ENCODE data around the gene KCNJ16. TPM values are rescaled to one million over a fixed set of nuclear protein-coding genes. Genes with fewer than 3 reads are reported as not detected.

The KCNJ16 gene
- total RNA-seq, 2 experiments from 2014 or later, result not detected

DNA sequence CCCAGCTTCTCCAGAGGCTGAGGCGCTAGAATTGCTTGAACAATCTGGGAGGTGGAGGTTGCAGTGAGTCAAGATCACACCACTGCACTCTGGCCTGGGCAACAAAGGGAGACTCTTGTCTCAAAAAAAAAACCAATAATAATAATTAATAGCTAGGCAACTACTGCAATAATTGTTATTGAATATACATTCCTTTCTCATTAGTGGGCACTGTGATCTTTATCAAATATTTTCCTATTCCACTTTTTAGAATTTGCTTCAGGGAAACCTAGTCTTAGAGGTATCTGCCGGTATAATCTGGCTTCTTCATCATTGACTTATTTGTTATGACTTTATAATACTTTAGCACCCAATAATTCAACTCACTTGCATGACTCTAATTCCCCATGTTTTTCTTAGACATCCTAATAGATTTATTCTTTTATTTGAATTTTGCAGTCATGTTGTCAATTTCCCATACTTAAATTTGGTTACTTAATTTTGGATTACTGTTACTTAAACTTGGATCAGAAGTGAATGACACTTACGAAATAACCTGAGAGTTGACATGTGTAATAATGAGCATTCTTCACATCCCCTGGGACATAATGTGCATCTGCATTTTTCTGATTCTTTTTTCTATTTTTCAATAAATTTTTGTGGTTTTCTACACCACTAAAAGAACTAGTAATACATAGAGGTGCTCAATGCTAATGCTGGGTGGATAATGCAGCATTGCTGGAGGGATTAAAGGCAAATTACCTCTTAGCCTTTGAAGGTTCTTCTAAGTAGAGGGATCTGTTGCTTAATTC is 25.0 kb upstream of the KCNJ16 start:
- no peaks in the 10 kb centered on the region for H3K36me3 Mint-ChIP-seq
- no peaks in the 10 kb centered on the region for H3K9me3 Mint-ChIP-seq
- CTCF ChIA-PET, result no interaction called here
- POLR2A ChIA-PET, result no interaction called here
- no peak overlapping the region for H3K4me3 Mint-ChIP-seq
- no peaks in the 10 kb centered on the region for H3K4me1 Mint-ChIP-seq (ENCODE audit: low read depth)
- peaks cover 5% of the 10 kb centered on the region for H3K27me3 Mint-ChIP-seq
- DNase-seq, result no peak
- H3K27ac Mint-ChIP-seq, result no peak overlapping the region
- intact Hi-C loops (cut with micrococcal nuclease), result no loop called here

DNA sequence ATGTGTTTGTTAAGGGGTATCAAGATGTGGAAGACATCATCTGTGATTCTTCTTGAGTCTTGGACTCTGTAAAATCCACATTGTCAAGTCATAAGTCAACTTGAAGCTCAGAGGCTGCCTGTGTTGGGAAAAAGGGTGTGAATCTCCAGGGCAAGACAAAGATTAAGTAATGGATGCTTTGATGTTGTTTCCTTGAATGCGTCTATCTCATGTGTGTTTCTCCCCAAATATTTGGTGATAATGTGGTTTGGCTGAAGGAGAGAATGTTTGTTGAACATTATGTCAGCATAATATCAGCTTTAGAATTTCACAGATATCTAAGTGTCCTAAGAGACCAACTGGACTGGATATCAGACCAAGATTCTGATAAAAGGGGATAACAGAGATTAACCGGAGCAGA is 24.1 kb upstream of the KCNJ16 start:
- intact Hi-C loops (cut with micrococcal nuclease), result no loop called here
- H3K9me3 Mint-ChIP-seq, result no peaks in the 10 kb centered on the region
- ChIA-PET CTCF (no interaction called here), POLR2A (no interaction called here)
- H3K27me3 Mint-ChIP-seq, result peaks cover 5% of the 10 kb centered on the region
- H3K36me3 Mint-ChIP-seq, result no peaks in the 10 kb centered on the region
- no peak overlapping the region for H3K27ac Mint-ChIP-seq
- H3K4me3 Mint-ChIP-seq, result no peak overlapping the region
- no peaks in the 10 kb centered on the region for H3K4me1 Mint-ChIP-seq (ENCODE audit: low read depth)
- no peak for DNase-seq

DNA sequence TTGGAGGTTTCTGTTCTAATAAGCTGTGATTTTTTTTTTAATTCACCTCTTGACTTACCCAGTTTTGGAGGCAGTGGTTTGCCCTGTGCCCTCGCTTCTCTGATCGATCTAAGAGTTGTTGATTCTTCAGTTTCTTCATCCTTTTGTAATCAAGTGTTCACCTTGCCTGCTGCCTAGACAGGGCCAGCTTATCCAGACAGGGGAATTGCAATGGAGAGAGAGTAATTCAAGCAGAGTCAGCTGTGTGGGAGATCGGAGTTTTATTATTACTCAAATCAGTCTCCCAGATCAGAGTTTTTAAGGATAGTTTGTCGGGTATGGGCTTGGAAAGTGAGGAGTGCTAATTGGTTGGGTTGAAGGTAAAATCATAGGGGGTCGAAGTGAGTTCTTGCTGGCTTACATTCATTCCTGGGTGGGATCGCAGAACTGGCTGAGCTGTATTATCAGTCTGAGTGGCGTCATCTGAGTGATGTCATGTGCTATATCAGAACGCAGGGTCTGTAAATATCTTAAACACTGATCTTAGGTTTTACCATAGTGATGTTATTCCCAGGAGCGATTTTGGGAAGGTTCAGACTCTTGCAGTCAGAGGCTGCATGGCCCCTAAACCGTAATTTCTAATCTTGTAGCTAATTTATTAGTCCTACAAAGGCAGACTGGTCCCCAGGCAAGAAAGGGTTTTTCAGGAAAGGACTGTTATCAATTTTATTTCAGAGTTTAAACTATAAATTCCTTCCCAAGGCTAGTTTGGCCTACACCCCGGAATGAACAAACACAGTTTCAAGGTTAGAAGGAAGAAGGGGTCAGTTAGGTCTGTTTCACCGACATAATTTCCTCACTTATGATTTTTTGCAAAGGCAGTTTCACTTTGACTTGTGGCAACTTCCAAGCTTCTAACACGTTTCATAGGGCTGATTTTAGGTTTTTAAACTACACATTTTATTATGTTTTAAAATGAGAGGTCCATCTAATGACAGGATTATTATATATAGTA is 21.5 kb upstream of the KCNJ16 start:
- CTCF ChIA-PET, result no interaction called here

DNA sequence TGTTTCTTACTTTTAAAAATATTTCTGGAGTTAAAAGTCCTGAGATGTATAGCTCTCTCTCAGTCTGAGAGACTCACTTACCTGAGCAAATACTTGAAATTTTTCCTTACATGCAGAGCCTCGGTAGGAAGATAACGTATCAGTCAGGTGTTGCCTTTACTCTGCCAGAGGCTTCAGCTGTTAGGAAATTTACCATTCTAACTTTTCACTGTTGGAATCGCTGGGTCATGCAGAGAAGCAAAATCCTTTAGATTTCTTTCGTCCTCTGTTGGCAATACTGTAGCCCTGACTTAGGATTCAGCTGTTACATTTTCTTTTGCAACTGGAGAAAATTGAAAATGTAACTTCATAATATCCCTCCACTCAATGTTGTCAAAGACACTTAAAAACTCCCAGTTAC is 20.0 kb upstream of the KCNJ16 start:
- Mint-ChIP-seq H3K36me3 (no peaks in the 10 kb centered on the region), H3K9me3 (no peaks in the 10 kb centered on the region), H3K4me1 (ENCODE audit: low read depth) (no peaks in the 10 kb centered on the region), H3K27ac (no peak overlapping the region), H3K27me3 (peaks cover 5% of the 10 kb centered on the region), H3K4me3 (no peak overlapping the region)
- intact Hi-C loops (cut with micrococcal nuclease), result no loop called here
- ChIA-PET POLR2A (no interaction called here), CTCF (no interaction called here)
- DNase-seq, result no peak

More for the DNA sequence above, 21.5 kb upstream of the KCNJ16 start:
- intact Hi-C loops (cut with micrococcal nuclease), result no loop called here
- Mint-ChIP-seq H3K27ac (no peak overlapping the region), H3K9me3 (no peaks in the 10 kb centered on the region), H3K4me3 (no peak overlapping the region), H3K36me3 (no peaks in the 10 kb centered on the region), H3K4me1 (ENCODE audit: low read depth) (no peaks in the 10 kb centered on the region), H3K27me3 (peaks cover 5% of the 10 kb centered on the region)
- POLR2A ChIA-PET, result no interaction called here
- DNase-seq, result no peak

DNA sequence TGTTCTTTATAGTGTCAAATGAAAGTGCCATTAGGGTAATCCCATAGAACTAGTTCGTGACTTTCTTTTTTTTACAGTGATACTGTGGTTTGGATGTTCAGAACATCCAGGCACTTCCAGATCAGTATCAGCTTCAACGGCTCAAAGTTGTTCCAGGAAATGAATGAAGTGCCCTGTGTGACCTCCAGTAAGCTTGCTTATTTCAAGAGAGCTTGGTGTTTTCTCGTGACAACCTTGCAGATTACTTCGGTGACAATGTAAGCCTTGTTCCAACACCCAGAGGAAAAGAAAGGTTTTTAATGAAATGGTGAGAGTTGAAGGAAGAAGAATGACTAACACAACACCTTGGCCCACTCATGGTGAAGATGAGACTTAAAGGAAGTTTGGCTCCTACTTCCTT is 16.0 kb upstream of the KCNJ16 start:
- POLR2A ChIA-PET, result no interaction called here

DNA sequence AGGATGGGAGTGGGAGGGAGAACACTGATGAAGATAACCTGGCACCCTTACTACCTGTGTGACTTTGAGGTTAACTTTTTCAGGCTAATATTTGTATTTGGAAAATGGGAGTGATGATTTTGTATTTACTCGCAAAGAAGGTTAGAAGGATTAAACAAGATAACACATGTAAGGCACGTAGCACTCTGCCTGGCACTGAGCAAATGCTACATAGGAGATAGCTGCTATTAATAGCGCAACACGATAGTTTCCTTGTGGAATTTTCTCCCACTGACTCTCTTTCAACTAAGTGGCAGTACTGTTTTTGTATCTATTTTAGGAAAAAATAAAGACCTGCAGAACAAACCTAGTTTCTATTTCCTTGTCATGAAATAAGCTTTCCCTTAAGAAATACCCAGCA is 15.4 kb upstream of the KCNJ16 start:
- H3K4me3 Mint-ChIP-seq, result no peak overlapping the region
- POLR2A ChIA-PET, result no interaction called here
- no peak overlapping the region for H3K27ac Mint-ChIP-seq
- no peaks in the 10 kb centered on the region for H3K9me3 Mint-ChIP-seq
- DNase-seq, result no peak
- no peaks in the 10 kb centered on the region for H3K27me3 Mint-ChIP-seq
- intact Hi-C loops (cut with micrococcal nuclease), result no loop called here
- no peaks in the 10 kb centered on the region for H3K4me1 Mint-ChIP-seq (ENCODE audit: low read depth)
- no peaks in the 10 kb centered on the region for H3K36me3 Mint-ChIP-seq
- CTCF ChIA-PET, result no interaction called here

More for the DNA sequence above, 16.0 kb upstream of the KCNJ16 start:
- H3K4me3 Mint-ChIP-seq, result no peak overlapping the region
- H3K27me3 Mint-ChIP-seq, result no peaks in the 10 kb centered on the region
- H3K36me3 Mint-ChIP-seq, result no peaks in the 10 kb centered on the region
- H3K27ac Mint-ChIP-seq, result no peak overlapping the region
- H3K9me3 Mint-ChIP-seq, result no peaks in the 10 kb centered on the region
- intact Hi-C loops (cut with micrococcal nuclease), result no loop called here
- DNase-seq, result no peak
- no peaks in the 10 kb centered on the region for H3K4me1 Mint-ChIP-seq (ENCODE audit: low read depth)
- CTCF ChIA-PET, result no interaction called here

DNA sequence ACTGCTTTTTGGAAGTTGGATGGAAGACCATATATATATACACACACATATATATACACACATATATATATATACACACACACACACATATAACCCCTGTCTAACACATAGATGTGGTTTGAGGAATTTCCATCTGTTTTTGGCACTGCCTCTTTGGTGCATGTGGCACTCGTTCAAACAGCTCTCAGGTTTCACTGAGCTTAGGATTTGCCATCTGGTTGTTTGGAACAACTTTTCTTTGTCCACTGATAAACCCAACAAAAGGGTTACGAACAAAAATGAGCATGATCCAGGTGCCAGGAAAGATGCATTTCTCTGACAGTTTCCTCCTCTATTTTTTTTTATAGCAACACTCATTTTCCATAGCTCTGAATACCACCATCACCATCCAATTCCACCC is 14.6 kb upstream of the KCNJ16 start:
- intact Hi-C loops (cut with micrococcal nuclease), result no loop called here
- CTCF ChIA-PET, result no interaction called here
- Mint-ChIP-seq H3K4me1 (ENCODE audit: low read depth) (no peaks in the 10 kb centered on the region), H3K9me3 (no peaks in the 10 kb centered on the region), H3K27ac (no peak overlapping the region), H3K4me3 (no peak overlapping the region), H3K36me3 (no peaks in the 10 kb centered on the region), H3K27me3 (no peaks in the 10 kb centered on the region)
- DNase-seq, result no peak
- POLR2A ChIA-PET, result no interaction called here

DNA sequence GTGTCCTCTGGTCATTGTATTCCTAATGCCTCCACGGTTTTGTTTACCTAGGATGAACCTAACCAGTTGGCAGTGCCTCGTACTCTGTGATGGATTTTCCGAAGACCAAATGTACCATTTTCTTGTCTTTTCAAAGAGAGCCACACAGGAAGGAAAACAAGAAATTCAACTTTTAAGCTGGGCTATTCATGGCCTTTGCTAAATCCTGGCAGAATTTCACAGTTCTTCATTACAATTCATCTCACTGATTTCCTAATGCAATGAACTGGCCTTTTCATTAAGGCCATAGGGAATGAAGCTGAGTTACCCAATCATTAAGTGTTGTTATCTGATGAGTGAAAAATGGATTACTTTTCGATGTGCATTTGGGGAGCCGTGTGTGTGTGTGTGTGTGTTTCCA is 7.9 kb upstream of the KCNJ16 start:
- H3K27me3 Mint-ChIP-seq, result peaks cover 7% of the 10 kb centered on the region
- H3K36me3 Mint-ChIP-seq, result no peaks in the 10 kb centered on the region
- no peak for DNase-seq
- ChIA-PET CTCF (no interaction called here), POLR2A (no interaction called here)
- intact Hi-C loops (cut with micrococcal nuclease), result no loop called here
- no peak overlapping the region for H3K27ac Mint-ChIP-seq
- H3K4me1 Mint-ChIP-seq (ENCODE audit: low read depth), result no peaks in the 10 kb centered on the region
- no peak overlapping the region for H3K4me3 Mint-ChIP-seq
- H3K9me3 Mint-ChIP-seq, result no peaks in the 10 kb centered on the region

DNA sequence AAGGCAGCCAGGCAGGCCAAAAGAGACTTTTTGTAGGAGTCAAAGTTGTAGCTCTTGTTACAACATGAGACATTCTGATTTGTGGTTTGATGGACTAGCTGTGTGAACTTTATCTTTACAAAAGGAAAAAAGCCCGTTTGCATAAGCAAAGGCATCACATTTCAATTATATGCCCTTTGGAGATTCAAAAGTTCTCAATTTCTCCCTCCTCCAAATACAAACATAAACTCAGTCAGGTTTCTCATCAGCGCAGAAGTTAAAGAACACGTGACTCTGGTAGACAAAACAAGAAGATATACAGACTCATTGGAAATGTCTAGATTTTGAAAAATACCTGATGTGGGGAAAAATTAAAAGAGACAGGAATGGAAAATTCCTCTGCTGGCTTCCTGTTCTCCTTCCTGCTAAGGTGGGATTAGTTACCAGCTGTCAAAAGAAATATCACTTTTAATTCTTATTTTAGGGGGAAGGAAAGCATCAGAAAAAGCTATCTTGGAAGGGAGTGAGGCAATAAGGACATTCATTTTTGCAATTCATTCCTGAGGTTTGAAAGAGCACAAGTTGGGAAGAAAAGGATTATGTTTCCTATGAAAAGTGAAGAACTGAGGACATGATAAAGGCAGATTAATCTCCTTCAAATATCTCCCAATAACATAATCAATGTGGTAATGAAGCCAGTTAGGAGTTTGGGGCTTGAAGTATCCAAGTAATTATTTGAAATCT is 4.6 kb upstream of the KCNJ16 start:
- DNase-seq, result no peak
- Mint-ChIP-seq H3K27me3 (peaks cover 9% of the 10 kb centered on the region), H3K4me1 (ENCODE audit: low read depth) (no peaks in the 10 kb centered on the region), H3K27ac (no peak overlapping the region), H3K4me3 (no peak overlapping the region), H3K36me3 (no peaks in the 10 kb centered on the region), H3K9me3 (no peaks in the 10 kb centered on the region)
- CTCF ChIA-PET, result no interaction called here
- POLR2A ChIA-PET, result no interaction called here
- intact Hi-C loops (cut with micrococcal nuclease), result no loop called here

DNA sequence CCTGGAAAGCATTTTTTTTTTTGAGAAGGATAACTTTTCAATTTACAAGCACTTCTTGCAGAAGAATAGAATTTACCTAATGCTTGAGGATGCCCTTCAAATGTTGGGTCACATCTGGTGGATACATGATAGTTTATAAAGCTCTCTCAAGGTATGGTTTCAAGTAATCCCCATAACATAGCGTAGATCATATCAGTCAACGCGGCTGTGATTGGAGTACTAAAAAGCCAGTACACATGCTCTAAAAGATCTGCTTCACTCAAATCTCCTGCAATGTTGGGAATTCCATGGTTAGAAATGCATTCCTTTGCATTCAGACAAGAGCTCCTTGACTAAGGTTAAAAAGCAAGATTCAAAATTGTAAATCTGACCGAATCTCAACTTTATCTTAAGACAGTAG is 3.9 kb upstream of the KCNJ16 start:
- no peaks in the 10 kb centered on the region for H3K36me3 Mint-ChIP-seq
- intact Hi-C loops (cut with micrococcal nuclease), result no loop called here

DNA sequence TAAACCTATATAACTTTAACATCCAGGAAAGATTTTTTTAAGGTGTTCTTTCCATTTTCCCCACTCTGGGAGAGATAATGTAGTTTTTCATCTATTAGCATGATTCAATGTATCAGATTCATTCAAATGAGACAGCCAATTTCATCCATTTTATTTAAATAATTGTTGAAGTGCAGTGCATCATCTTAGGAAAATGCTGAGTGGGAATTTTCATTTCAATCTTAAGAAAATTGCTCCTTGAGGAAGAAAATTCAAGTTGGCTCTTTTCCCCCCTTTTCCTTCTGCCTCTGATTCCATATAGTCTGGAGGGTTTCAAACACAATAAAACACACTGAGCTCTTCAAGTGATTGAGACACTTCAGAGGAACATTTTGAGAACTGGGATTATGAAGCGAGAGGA is 3.4 kb upstream of the KCNJ16 start:
- H3K36me3 Mint-ChIP-seq, result no peaks in the 10 kb centered on the region
- no peaks in the 10 kb centered on the region for H3K4me1 Mint-ChIP-seq (ENCODE audit: low read depth)
- no peaks in the 10 kb centered on the region for H3K9me3 Mint-ChIP-seq
- ChIA-PET CTCF (no interaction called here), POLR2A (no interaction called here)
- intact Hi-C loops (cut with micrococcal nuclease), result no loop called here
- DNase-seq, result no peak
- H3K4me3 Mint-ChIP-seq, result no peak overlapping the region
- H3K27me3 Mint-ChIP-seq, result peaks cover 9% of the 10 kb centered on the region
- no peak overlapping the region for H3K27ac Mint-ChIP-seq

More for the DNA sequence above, 3.9 kb upstream of the KCNJ16 start:
- Mint-ChIP-seq H3K4me1 (ENCODE audit: low read depth) (no peaks in the 10 kb centered on the region), H3K9me3 (no peaks in the 10 kb centered on the region), H3K27me3 (peaks cover 9% of the 10 kb centered on the region), H3K27ac (no peak overlapping the region), H3K4me3 (no peak overlapping the region)
- ChIA-PET CTCF (no interaction called here), POLR2A (no interaction called here)
- DNase-seq, result no peak

DNA sequence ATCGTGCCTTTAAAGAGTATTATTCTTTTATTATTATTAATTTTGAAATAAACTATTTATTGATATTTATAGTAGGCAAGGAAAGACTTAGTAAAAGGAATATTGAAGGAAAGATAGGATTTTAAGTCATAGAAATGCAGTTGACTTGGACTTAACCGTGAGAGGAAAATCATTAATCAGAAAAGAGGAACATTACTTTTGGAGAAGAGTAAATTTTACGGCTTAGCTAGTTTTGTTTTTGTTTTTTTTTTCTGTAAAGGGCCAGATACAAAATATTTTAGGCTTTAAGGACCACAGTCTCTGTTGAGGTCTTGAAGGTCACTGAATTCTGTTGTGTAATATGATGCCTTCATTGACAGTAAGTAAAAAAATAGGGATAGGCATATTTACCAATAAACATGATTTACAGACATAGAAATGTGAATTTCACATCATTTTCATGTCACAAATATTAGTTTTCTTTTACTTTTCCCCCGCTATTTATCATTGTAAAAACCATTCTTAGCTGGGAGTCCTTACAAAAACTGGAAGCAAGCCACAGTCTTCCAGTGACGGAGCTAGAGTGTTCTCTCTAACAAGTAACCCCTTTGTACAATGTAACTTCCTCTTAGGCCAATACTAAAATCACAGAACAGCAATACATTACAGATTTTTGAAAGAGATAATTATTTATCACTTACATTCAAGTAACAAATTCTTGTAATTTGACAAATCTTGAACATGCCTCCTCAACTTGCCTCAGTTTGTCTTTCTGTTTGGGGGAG is 2.3 kb upstream of the KCNJ16 start:
- CTCF ChIA-PET, result no interaction called here
- DNase-seq, result no peak
- Mint-ChIP-seq H3K9me3 (no peaks in the 10 kb centered on the region), H3K4me1 (ENCODE audit: low read depth) (no peaks in the 10 kb centered on the region), H3K27ac (no peak overlapping the region), H3K36me3 (no peaks in the 10 kb centered on the region), H3K4me3 (no peak overlapping the region), H3K27me3 (peaks cover 7% of the 10 kb centered on the region)
- POLR2A ChIA-PET, result no interaction called here
- intact Hi-C loops (cut with micrococcal nuclease), result no loop called here
